Fibroblast of lung (primary cell): ENCODE measurements around the gene TXNDC16.

Experiments used
- EZH2 ChIP-seq: IDR thresholded peaks from 2 replicates; pipeline ENCODE4 v1.5.1; 2012; ENCODE audit warnings: low read length, control low read depth, mild to moderate bottlenecking; ENCODE audit errors: missing control alignments
- TF ChIP-seq, protein P1 (sequence below), 2 donors: IDR thresholded peaks in 1 of 2; conservative IDR thresholded peaks in 1 of 2; 1 replicate in 1 of 2; 2 replicates in 1 of 2; pipeline ENCODE4 v1.5.1; 2011 to 2012; ENCODE audit warnings: low read length in 2 of 2, control low read depth in 1 of 2, inconsistent platforms in 1 of 2, low read depth in 1 of 2, mild to moderate bottlenecking in 1 of 2

DNA sequence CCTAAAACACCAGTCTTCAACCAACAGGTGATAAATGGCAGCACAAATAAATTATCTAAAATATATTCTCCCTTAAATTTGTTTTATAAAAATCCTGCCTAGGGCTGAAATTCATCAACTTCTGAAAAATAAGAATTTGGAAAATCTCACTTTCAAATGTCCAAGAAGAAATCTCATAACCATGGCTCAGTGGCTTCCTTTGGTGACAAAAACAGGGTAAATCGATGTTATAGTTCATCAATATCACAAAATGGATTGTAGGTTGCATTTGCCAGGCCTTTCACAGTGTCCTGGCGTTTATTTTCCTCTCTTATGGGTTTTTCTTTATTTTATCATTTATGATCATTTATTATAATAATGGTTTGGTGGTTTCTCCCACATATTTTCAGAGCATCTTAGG, 135.2 kb downstream of the TXNDC16 start:
- TF ChIP-seq, protein P1, sequence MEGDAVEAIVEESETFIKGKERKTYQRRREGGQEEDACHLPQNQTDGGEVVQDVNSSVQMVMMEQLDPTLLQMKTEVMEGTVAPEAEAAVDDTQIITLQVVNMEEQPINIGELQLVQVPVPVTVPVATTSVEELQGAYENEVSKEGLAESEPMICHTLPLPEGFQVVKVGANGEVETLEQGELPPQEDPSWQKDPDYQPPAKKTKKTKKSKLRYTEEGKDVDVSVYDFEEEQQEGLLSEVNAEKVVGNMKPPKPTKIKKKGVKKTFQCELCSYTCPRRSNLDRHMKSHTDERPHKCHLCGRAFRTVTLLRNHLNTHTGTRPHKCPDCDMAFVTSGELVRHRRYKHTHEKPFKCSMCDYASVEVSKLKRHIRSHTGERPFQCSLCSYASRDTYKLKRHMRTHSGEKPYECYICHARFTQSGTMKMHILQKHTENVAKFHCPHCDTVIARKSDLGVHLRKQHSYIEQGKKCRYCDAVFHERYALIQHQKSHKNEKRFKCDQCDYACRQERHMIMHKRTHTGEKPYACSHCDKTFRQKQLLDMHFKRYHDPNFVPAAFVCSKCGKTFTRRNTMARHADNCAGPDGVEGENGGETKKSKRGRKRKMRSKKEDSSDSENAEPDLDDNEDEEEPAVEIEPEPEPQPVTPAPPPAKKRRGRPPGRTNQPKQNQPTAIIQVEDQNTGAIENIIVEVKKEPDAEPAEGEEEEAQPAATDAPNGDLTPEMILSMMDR (conservative IDR thresholded peaks at IDR 0.05 in 1 of 2, IDR thresholded peaks at IDR 0.05 in 1 of 2; ENCODE audit: low read depth in 1 of 2, low read length in 2 of 2): no peak
- no peak for TF ChIP-seq EZH2
